Measurements from ENCODE around the gene VWA5B1. TPM values are rescaled to one million over a fixed set of nuclear protein-coding genes. Genes with fewer than 3 reads are reported as not detected.

The VWA5B1 gene
- total RNA-seq, 1 experiment from 2014 or later = not detected

GRCh38 chr1:20398744-20399143 lies 108.1 kb downstream of the VWA5B1 start:
- CTCF ChIA-PET = no interaction called here
- Mint-ChIP-seq H3K36me3 (ENCODE audit: insufficient read depth, unreplicated experiment) (no peaks in the 10 kb centered on the region), H3K27me3 (ENCODE audit: unreplicated experiment) (peaks cover 60% of the 10 kb centered on the region), H3K4me3 (ENCODE audit: low read depth, unreplicated experiment) (no peak overlapping the region), H3K4me1 (ENCODE audit: low read depth, unreplicated experiment) (no peaks in the 10 kb centered on the region), H3K27ac (ENCODE audit: unreplicated experiment) (no peak overlapping the region), H3K9me3 (ENCODE audit: low read depth, unreplicated experiment) (peaks cover 6% of the 10 kb centered on the region)
- BruUV-seq (replicated peaks) = no TSS peak
- DNase-seq = no peak
- no peak for TF ChIP-seq CTCF (IDR thresholded peaks at IDR 0.05; ENCODE audit: unreplicated experiment)
- intact Hi-C loops (cut with micrococcal nuclease; ENCODE audit: unreplicated experiment) = no loop called here

DNA sequence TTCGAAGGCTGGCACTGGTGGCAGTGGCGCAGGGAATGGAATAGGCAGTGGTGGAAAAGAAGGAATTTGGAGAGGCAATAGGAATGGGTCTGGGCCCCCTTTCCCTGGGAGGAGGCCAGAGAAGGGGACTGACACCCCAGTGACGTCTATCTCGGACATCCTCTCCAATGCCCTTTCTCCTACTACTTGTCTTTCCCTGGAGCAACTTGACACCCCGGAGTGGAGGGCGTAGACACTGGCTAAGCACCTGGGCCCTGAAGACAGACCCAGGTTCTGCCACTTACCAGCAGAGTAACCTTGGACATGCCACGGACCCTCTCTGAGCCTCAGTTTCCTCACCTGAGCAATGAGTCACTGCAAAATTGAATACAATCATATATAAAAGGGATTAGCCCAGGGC lies 108.5 kb downstream of the VWA5B1 start:
- BruUV-seq (replicated peaks) = no TSS peak
- TF ChIP-seq CTCF (IDR thresholded peaks at IDR 0.05; ENCODE audit: unreplicated experiment) = no peak
- H3K36me3 Mint-ChIP-seq (ENCODE audit: insufficient read depth, unreplicated experiment) = no peaks in the 10 kb centered on the region

GRCh38 chr1:20399606-20400180 lies 109.0 kb downstream of the VWA5B1 start:
- H3K27me3 Mint-ChIP-seq (ENCODE audit: unreplicated experiment) = peaks cover 54% of the 10 kb centered on the region
- no peak for TF ChIP-seq CTCF (IDR thresholded peaks at IDR 0.05; ENCODE audit: unreplicated experiment)
- no peak overlapping the region for H3K4me3 Mint-ChIP-seq (ENCODE audit: low read depth, unreplicated experiment)
- H3K9me3 Mint-ChIP-seq (ENCODE audit: low read depth, unreplicated experiment) = no peaks in the 10 kb centered on the region
- no peaks in the 10 kb centered on the region for H3K36me3 Mint-ChIP-seq (ENCODE audit: insufficient read depth, unreplicated experiment)
- no TSS peak for BruUV-seq (replicated peaks)
- no peaks in the 10 kb centered on the region for H3K4me1 Mint-ChIP-seq (ENCODE audit: low read depth, unreplicated experiment)
- intact Hi-C loops (cut with micrococcal nuclease; ENCODE audit: unreplicated experiment) = no loop called here
- CTCF ChIA-PET = no interaction called here
- no peak for DNase-seq
- H3K27ac Mint-ChIP-seq (ENCODE audit: unreplicated experiment) = no peak overlapping the region

More for the DNA sequence above, 108.5 kb downstream of the VWA5B1 start:
- Mint-ChIP-seq H3K4me1 (ENCODE audit: low read depth, unreplicated experiment) (no peaks in the 10 kb centered on the region), H3K27ac (ENCODE audit: unreplicated experiment) (no peak overlapping the region), H3K4me3 (ENCODE audit: low read depth, unreplicated experiment) (no peak overlapping the region), H3K9me3 (ENCODE audit: low read depth, unreplicated experiment) (peaks cover 2% of the 10 kb centered on the region), H3K27me3 (ENCODE audit: unreplicated experiment) (peaks cover 55% of the 10 kb centered on the region)
- CTCF ChIA-PET = no interaction called here
- intact Hi-C loops (cut with micrococcal nuclease; ENCODE audit: unreplicated experiment) = no loop called here
- DNase-seq = no peak

DNA sequence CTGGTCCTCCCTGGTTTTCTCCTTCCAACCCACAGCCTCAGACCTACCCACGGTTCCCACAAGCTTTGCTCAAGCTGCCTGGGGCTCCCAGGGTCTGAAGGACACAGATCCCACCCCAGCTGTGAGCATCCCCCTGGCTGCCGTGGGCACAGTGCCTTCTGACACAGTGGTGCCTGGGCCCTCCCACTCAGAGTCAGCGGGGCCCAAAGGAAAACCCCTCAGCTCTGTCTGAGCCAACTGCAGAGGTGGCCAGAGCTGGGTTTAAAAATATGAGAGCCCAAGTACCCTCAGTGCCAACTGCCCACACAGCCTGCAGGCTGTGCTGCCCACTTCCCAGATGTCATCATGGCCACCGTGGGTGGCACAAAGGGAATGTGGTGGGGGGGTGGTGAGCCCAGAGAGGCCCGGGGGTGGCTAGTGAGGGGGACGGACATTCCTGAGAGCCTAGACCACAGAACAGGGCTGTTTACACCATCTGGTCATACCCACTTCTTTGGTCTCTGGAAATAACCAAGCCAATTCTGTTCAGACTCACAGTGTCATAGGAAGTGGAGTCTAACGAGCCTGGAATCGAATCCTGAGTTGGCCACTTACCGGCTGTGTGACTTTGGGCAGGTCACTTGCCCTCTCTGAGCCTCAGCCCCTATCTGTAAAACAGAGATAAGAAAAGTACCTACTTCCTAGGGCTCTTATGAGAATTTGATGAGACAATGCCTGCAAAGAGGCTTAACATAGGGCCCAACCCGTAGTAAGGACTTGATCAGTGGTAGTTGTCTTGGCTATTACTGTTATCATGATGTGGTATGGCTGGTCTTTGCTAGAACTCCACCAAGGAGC lies 109.9 kb downstream of the VWA5B1 start:
- no TSS peak for BruUV-seq (replicated peaks)
- H3K27me3 Mint-ChIP-seq (ENCODE audit: unreplicated experiment) = peaks cover 59% of the 10 kb centered on the region
- DNase-seq = no peak
- no peaks in the 10 kb centered on the region for H3K4me1 Mint-ChIP-seq (ENCODE audit: low read depth, unreplicated experiment)
- H3K4me3 Mint-ChIP-seq (ENCODE audit: low read depth, unreplicated experiment) = no peak overlapping the region
- CTCF ChIA-PET = no interaction called here
- intact Hi-C loops (cut with micrococcal nuclease; ENCODE audit: unreplicated experiment) = no loop called here
- no peaks in the 10 kb centered on the region for H3K9me3 Mint-ChIP-seq (ENCODE audit: low read depth, unreplicated experiment)
- H3K36me3 Mint-ChIP-seq (ENCODE audit: insufficient read depth, unreplicated experiment) = no peaks in the 10 kb centered on the region
- no peak overlapping the region for H3K27ac Mint-ChIP-seq (ENCODE audit: unreplicated experiment)
- TF ChIP-seq CTCF (IDR thresholded peaks at IDR 0.05; ENCODE audit: unreplicated experiment) = no peak
